Tibial artery (tissue), 4 donors: Measurements from ENCODE around the gene SNRK.

ENCODE experiments used
- DNase-seq, 2 donors: peaks; one replicate each; pipeline ENCODE4 v3.0.0-alpha.2; 2019
- H3K27ac ChIP-seq, 2 donors: fragments of 200-600 bp; sonication (generic) in 1 of 2; 1 replicate in 1 of 2; 2 replicates in 1 of 2; pipeline ENCODE4 v1.5.1; 2018 to 2019; ENCODE audit warnings: mild to moderate bottlenecking in 1 of 2
- H3K27me3 ChIP-seq, 2 donors: fragments of 200-600 bp; sonication (generic) in 1 of 2; one replicate each; pipeline versions ENCODE4 v1.5.1 to v1.6.0; 2016 to 2019
- H3K36me3 ChIP-seq, 3 donors: fragments of 200-600 bp; sonication (generic) in 2 of 3; one replicate each; pipeline ENCODE4 v1.5.1; 2016 to 2019; ENCODE audit warnings: mild to moderate bottlenecking in 2 of 3
- H3K4me1 ChIP-seq, 4 donors: fragments of 200-600 bp; sonication (generic) in 2 of 4; 1 replicate in 3 of 4; 2 replicates in 1 of 4; pipeline ENCODE4 v1.5.1; 2016 to 2019
- H3K4me3 ChIP-seq, 2 donors: fragments of 200-600 bp; sonication (generic) in 1 of 2; 1 replicate in 1 of 2; 2 replicates in 1 of 2; pipeline ENCODE4 v1.5.1; 2018 to 2019; ENCODE audit warnings: mild to moderate bottlenecking in 2 of 2
- H3K9me3 ChIP-seq, 3 donors: fragments of 200-600 bp; sonication (generic) in 1 of 3; one replicate each; pipeline ENCODE4 v1.5.1; 2016 to 2019
- intact Hi-C: fragments of 100-400 bp; cut with DNase I; formaldehyde crosslinking; loops from one replicate; pipeline ENCODE4 v1.15.0; 2023; ENCODE audit warnings: low total_unique reads
- TF ChIP-seq, protein P1 (sequence below), 2 experiments: fragments of 200-600 bp in 1 of 2; fragments of 450-650 bp in 1 of 2; IDR thresholded peaks; one replicate each; pipeline ENCODE4 v1.5.1; 2017 to 2019; ENCODE audit warnings: antibody characterized with exemption in 2 of 2, mild to moderate bottlenecking in 1 of 2, moderate library complexity in 1 of 2

SNRK gene

DNA sequence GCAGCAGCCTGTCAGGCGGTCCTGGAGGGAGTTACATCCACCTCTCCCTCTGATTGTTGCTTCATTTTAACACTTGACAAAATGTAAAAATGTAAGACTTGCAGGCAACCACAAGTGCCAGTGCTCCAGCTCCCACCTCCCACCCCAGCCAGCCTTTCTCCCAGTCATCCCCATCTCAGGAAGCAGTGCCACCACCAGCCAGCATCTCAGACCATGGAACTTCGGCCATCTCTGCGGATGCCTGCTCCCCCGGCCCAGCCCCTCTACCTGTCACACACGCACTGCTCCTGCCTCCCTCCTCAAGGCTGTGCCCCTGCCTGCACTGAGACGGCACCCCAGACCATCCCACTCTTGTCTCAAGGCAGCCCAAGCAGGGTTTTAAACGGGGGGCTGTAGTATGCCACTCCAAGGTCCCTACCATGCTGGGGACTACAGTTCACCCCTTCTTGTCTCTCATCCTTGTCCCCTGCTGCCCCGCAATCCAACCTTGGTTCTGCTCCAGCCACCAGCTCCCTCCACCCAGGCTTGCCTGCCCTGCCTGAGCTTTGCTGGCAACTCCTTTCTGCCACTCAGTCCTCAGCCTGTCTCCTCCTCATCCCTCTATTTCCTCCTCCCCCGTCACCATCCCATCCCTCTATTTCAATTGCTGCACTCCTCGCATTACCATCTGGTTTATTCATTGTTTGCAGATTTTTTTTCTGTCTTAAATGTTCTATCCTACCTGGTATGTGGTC lies 85.8 kb downstream of the SNRK start:
- H3K36me3 ChIP-seq = no peaks in the 10 kb centered on the region
- TF ChIP-seq, protein P1, sequence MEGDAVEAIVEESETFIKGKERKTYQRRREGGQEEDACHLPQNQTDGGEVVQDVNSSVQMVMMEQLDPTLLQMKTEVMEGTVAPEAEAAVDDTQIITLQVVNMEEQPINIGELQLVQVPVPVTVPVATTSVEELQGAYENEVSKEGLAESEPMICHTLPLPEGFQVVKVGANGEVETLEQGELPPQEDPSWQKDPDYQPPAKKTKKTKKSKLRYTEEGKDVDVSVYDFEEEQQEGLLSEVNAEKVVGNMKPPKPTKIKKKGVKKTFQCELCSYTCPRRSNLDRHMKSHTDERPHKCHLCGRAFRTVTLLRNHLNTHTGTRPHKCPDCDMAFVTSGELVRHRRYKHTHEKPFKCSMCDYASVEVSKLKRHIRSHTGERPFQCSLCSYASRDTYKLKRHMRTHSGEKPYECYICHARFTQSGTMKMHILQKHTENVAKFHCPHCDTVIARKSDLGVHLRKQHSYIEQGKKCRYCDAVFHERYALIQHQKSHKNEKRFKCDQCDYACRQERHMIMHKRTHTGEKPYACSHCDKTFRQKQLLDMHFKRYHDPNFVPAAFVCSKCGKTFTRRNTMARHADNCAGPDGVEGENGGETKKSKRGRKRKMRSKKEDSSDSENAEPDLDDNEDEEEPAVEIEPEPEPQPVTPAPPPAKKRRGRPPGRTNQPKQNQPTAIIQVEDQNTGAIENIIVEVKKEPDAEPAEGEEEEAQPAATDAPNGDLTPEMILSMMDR (IDR thresholded peaks at IDR 0.05) = no peak
- intact Hi-C loops = no loop called here
- no peak overlapping the region for H3K27ac ChIP-seq
- H3K4me3 ChIP-seq = no peak overlapping the region
- no peak for DNase-seq
- no peaks in the 10 kb centered on the region for H3K27me3 ChIP-seq
- no peaks in the 10 kb centered on the region for H3K4me1 ChIP-seq
- H3K9me3 ChIP-seq = no peaks in the 10 kb centered on the region

DNA sequence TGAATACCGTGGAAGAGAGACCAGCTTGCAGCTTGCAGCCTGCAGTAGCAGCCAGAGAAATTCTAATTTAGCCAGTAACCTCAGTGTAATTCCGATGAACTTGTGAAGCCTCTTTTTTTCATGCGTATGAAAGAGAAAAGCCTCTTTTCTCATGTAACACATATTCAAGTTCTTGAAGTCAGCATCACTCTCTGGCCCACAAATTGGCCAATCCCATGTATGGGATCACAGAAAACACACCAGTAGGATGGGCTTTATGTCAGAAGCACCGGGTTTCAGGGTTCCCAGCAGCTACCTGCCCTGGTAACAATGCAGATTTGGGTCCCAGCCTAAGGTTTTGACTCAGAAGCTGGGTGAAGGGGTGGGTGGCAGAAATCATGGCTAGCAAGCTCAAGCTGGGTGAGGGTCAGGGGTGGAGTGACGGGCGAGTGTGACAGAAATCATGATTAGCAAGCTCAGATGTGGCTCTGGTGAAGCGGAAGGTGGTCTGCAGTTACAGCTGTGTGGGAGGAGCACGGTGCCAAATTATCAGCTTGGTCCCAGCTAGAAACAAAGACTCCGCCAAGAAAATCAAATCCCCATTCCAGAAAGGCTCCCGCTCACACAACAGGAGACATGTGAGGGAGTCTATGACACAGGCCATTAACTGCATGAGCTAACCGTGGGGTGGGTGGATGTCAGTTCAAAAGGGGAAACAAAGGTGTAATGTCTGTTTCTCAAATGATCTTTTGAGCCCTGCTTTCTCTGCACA lies 86.6 kb downstream of the SNRK start:
- no peak for DNase-seq
- peaks cover 0 to 6% (median 0%) of the 10 kb centered on the region in 4 donors for H3K4me1 ChIP-seq
- no peak overlapping the region for H3K27ac ChIP-seq
- no peaks in the 10 kb centered on the region for H3K36me3 ChIP-seq
- H3K27me3 ChIP-seq = no peaks in the 10 kb centered on the region
- TF ChIP-seq, protein P1 (IDR thresholded peaks at IDR 0.05) = no peak
- H3K4me3 ChIP-seq = no peak overlapping the region
- intact Hi-C loops = no loop called here
- no peaks in the 10 kb centered on the region for H3K9me3 ChIP-seq

DNA sequence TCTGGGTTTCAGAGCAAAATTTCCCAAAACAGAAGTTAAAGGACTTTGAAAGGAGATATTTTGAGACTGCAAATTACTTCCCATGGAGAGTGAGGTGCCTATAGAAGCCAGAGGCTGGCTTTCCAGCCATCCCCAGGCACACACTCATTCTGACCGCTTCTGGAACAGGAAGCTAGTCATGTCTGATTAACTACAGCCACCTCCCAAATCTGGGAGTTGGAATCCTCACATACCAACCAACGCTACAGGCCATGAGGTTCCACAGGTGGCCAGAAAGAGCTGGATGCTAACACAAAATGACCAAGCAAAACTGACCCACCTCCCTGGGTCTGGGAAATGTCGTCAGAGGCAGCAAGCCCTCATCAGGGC lies 87.2 kb downstream of the SNRK start:
- no peaks in the 10 kb centered on the region for H3K9me3 ChIP-seq
- TF ChIP-seq, protein P1 (IDR thresholded peaks at IDR 0.05) = no peak
- no peak overlapping the region for H3K4me3 ChIP-seq
- peaks cover 0 to 11% (median 4%) of the 10 kb centered on the region in 4 donors for H3K4me1 ChIP-seq
- no peaks in the 10 kb centered on the region for H3K27me3 ChIP-seq
- H3K27ac ChIP-seq = no peak overlapping the region
- intact Hi-C loops = no loop called here
- no peaks in the 10 kb centered on the region for H3K36me3 ChIP-seq
- no peak for DNase-seq

DNA sequence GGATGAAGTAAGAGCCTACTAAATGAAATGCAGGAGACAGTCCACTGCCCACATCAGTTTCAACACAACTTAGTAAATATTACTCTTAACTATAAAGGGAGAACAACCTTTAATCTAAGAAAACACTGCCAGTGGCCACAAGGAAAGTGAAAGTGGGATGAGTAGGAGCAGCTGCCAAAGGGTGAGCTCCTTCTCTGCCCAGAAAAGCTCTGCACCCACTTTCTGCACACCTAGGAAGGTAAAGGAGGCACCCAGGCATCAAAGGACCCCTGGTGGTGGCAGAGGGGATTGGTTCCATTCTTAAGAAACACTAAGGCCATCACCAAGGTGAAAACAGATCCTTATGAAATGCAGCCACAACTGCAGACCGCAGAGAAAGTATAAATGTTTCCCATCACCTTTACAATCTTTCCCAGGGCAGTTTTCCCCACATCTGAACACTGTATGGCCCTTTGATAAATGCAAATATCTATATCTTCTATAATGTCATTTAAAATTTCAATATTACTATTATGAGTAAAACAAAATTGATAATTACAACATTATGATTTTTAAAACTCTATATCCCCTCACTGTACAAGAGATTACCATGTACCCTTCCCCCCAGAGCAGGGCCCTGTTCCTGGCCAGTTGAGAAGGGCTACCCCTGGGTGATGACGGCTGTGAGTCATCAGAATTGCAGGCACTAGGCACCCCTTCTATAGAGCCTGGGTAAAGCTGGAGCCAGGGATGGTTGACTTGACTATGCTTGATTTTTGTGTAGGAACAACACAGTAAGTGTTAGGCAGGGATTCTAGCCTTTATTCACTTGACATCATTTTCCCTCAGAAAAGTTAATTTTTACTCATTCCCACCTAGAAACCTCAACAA lies 92.0 kb downstream of the SNRK start:
- Histone ChIP-seq H3K4me3 (no peak overlapping the region), H3K36me3 (no peaks in the 10 kb centered on the region), H3K27ac (peak overlapping the region; percentile 69 to 70), H3K4me1 (peaks cover 0 to 36% (median 19%) of the 10 kb centered on the region in 4 donors), H3K27me3 (no peaks in the 10 kb centered on the region), H3K9me3 (no peaks in the 10 kb centered on the region)
- no peak for DNase-seq
- intact Hi-C loops = no loop called here
- TF ChIP-seq, protein P1 (IDR thresholded peaks at IDR 0.05) = peak; percentile 32 to 35

DNA sequence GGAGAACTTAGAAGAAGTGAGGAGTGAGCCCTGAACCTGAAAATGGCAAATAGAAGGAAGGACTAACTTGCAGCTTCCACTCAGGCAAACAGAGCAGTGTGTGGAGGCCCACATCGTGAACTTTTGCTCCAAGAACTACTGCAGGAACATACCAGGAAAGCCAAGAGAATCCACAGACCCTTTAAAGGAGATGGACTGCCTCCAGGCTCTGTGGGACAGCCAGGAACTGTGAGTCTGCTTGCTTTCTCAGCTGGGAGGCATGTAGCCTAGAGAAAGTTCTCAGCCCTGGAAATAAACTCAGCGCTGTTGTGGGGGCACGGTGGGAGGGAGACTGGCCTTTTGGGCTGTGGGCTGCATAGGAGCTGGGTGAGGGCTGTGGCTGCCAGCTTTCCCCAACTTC lies 93.0 kb downstream of the SNRK start:
- H3K27ac ChIP-seq = peak overlapping the region; percentile 69 to 70
- intact Hi-C loops = no loop called here

More for the DNA sequence above, 93.0 kb downstream of the SNRK start:
- TF ChIP-seq, protein P1 (IDR thresholded peaks at IDR 0.05) = no peak
- Histone ChIP-seq H3K36me3 (no peaks in the 10 kb centered on the region), H3K4me1 (peaks cover 0 to 36% (median 19%) of the 10 kb centered on the region in 4 donors), H3K27me3 (no peaks in the 10 kb centered on the region), H3K4me3 (no peak overlapping the region), H3K9me3 (no peaks in the 10 kb centered on the region)
- DNase-seq = peak in 1 of 2 donors; percentile 82
